Gastrocnemius medialis (tissue), 4 donors: ENCODE measurements around the gene LRWD1.

Source experiments
- CTCF ChIP-seq, 5 experiments: fragments of 450-650 bp in 3 of 5; fragments of 200-600 bp in 2 of 5; sonication (generic) in 2 of 5; IDR thresholded peaks in 4 of 5; conservative IDR thresholded peaks in 1 of 5; 1 replicate in 4 of 5; 2 replicates in 1 of 5; pipeline ENCODE4 v1.5.1; 2016 to 2019; ENCODE audit warnings: antibody characterized with exemption in 5 of 5, mild to moderate bottlenecking in 3 of 5, moderate library complexity in 3 of 5
- POLR2A ChIP-seq, 2 donors: fragments of 450-650 bp; IDR thresholded peaks; one replicate each; pipeline ENCODE4 v1.6.1; 2017; ENCODE audit warnings: antibody characterized with exemption in 2 of 2, mild to moderate bottlenecking in 2 of 2, moderate library complexity in 2 of 2

GRCh38 chr7:102450242-102450641 lies 14.5 kb upstream of the LRWD1 start:
- TF ChIP-seq CTCF (IDR thresholded peaks at IDR 0.05 in 4 of 5, conservative IDR thresholded peaks at IDR 0.05 in 1 of 5), result peak in 1 of 5 experiments; percentile 6
- TF ChIP-seq POLR2A (IDR thresholded peaks at IDR 0.05), result no peak
